HL-60 (cell line): ENCODE measurements around the gene FBH1.

Experiments used
- POLR2AphosphoS5 ChIP-seq: IDR thresholded peaks from 2 replicates; pipeline ENCODE4 v1.6.1; 2012; ENCODE audit warnings: low read depth
- REST ChIP-seq: IDR thresholded peaks from 2 replicates; pipeline ENCODE4 v1.6.1; 2012; ENCODE audit warnings: low read depth; ENCODE audit not compliant: insufficient replicate concordance
- TF ChIP-seq, protein P1 (sequence below): IDR thresholded peaks from one replicate; pipeline ENCODE4 v1.5.1; 2011; ENCODE audit warnings: low read length, control low read depth, inconsistent platforms; ENCODE audit not compliant: insufficient read depth

- TF ChIP-seq, protein P1, sequence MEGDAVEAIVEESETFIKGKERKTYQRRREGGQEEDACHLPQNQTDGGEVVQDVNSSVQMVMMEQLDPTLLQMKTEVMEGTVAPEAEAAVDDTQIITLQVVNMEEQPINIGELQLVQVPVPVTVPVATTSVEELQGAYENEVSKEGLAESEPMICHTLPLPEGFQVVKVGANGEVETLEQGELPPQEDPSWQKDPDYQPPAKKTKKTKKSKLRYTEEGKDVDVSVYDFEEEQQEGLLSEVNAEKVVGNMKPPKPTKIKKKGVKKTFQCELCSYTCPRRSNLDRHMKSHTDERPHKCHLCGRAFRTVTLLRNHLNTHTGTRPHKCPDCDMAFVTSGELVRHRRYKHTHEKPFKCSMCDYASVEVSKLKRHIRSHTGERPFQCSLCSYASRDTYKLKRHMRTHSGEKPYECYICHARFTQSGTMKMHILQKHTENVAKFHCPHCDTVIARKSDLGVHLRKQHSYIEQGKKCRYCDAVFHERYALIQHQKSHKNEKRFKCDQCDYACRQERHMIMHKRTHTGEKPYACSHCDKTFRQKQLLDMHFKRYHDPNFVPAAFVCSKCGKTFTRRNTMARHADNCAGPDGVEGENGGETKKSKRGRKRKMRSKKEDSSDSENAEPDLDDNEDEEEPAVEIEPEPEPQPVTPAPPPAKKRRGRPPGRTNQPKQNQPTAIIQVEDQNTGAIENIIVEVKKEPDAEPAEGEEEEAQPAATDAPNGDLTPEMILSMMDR: no peak
- no peak for TF ChIP-seq POLR2AphosphoS5
- no peak for TF ChIP-seq REST
Observed at GRCh38 chr10:5894873-5895272, 4.8 kb downstream of the FBH1 start.
